Hematopoietic multipotent progenitor cell treated with erythropoietin and hydrocortisone succinate and interleukin-3 and kit ligand, for 17 days (in vitro differentiated cells): ENCODE data around the gene GPR135.
"Not testable (repeated sequence)": the region's sequence is repeated elsewhere in the genome, so short reads cannot be mapped to it uniquely, and the experiment has no call there.

Experiments
- DNase-seq: peaks from one replicate; pipeline ENCODE4 v3.0.0-alpha.2; 2015; ENCODE audit warnings: low spot score

GPR135 gene

DNA sequence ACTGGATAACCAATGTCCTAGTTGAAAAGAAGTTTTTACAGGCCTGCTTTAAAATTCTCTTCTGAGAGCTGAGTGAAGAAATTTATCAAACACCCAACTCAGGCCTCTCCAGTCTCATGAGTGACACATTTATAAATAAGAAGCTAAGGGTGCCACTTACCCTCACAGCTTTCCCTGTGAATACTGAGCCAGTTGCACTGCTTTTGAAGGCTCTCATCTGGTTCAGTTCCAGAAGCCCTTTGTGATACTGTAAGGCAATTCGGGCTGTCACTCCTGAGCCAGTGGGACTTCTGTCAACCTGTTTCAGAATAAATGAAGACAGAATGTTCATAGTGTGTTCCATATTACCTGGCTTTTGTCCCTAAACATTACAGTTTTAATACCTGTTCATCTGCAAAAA lies 10.5 kb upstream of the GPR135 start:
- DNase-seq, result no peak

DNA sequence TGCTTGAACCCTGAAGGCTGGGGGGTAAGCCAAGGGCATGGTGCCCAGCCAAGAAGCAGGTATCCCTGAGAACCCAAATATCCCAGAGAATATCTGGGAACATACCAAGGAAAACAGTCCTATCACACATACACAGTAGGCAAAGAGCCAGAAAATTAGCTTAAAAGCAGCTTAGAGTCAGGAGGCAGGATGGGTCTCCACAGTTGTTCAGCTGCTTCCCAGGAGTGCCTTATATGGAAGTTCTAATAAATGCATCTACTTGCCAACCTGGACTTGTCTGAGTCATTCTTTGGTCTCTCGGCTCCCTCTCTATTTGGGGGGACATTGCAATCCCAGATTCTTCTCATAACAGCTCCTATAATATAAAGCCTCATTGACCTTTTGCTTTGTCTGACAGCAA lies 9.0 kb upstream of the GPR135 start:
- no peak for DNase-seq

DNA sequence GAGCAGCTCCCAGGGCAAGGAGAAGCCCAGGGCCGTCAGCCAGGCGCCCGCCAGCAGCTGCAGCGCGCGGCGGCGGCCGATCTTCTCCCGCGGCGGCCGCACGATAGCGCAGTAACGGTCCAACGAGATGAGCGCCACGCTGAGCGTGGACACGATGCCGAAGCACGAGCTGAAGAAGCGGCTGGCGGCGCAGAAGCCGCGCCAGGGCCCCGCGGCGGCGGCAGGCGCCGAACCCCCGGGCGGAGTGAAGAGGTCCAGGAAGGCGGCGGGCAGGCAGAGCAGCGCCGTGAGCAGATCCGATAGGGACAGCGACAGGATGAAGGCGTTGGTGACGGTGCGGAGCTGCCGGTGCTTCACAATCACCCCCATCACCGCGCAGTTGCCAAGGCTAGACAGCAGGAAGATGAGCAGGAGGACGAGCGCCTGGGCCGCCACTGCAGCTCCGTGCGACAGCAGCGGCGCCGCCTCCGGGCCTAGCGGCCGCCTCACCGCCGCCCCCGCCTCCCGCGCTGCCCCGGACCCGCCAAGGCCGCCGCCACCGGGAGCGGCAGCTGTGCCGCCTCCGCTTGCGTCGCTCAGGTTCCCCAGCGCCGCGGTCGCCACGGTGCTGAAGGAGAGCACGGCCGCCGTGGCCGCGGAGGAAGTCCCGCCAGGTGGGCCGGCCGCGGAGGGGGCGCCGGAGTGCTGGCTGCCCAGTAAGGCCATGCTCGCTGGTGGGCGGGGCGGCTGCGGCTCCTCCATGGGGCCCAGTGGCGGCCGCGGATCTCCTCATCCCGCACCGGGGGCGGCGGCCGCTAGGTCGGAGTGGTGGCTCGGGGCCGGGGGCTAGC lies 479 bp downstream of the GPR135 start:
- DNase-seq, result no peak

DNA sequence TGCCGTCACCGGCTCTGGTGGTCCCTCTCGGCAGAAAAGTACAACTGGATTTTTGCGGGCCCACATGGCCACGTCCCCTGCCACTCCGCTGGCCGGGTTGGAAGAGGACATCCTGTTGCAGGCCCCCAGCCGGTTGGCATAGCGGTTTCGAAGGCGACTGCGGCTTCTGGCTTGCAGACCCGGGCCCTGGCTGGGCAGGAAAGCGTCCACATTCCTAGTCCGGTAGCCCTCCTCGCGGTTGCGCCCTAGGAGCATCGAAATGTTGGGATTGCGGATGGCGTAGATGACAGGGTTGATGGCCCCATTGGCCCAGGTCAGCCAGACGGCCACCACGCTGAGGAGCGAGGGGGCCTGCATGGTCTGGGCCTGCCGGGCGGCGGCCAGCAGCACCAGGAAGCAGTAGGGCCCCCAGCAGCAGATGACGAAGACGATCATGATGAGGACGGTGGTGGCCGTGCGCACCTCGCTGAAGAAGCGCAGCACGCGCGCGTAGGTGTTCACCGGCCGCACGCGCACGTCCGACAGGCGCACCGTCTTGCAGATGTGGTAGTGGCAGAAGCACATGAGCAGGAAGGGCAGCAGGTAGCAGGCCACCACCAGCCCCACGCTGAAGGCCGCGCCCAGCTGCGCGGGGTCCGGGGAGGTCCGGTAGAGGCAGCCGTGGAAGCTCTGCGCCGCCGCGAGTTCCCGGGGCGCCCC lies 1.2 kb downstream of the GPR135 start:
- DNase-seq, result no peak

DNA sequence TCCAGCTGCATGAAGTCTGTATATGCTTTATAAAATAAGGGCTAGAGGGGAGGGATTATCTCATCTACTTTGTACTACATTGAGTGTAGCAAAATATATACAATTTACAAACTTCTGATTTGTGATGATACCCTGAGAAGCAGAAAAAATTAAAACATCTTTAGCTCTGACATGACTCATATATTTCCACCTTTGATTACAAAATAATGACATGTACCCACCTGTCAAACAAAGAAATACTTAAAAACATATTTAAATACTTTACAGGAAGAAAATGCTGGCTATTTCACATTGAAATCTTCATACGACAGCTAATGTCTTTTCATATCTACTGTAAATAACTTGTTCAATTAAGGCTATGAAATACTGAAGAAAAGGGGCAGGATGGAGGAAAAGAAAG lies 3.3 kb downstream of the GPR135 start:
- no peak for DNase-seq

DNA sequence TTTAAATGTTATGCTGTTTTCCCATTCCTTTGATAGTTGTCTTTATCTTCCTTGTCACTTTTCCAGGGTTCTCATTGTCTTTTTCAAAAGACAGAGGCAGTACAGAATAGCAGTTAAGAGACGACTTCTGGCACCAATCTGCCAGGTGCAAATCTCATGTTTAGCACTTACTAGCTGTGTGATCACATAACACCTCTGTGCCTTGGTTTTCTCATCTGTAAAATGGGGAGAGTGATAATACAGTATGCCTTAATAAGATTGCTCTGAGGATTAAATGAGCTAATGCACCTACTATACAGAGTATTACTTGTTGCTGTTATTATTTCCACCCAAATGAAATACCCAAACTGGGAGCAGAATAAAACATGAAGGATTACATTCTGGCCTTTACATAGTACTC lies 4.8 kb downstream of the GPR135 start:
- DNase-seq, result no peak

DNA sequence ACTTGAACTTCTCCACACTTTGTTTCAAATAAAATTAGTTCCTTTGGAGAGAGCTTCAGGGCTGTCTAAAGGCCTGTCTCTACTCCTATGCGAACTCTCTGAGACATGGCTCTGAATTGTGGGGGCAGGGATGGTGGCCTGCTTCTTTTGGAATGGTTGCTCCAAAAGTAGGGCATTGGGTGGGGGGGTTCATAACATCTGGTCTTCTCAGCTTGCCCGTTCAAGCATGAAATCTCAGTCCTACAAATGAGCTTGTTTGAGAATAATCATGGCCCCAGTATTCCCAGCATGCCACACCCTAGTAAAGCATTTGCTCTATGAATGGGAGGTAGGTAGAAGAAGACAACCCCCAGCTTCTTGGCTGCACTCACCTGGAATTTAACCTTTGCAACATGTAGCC lies 6.7 kb downstream of the GPR135 start:
- DNase-seq, result no peak

DNA sequence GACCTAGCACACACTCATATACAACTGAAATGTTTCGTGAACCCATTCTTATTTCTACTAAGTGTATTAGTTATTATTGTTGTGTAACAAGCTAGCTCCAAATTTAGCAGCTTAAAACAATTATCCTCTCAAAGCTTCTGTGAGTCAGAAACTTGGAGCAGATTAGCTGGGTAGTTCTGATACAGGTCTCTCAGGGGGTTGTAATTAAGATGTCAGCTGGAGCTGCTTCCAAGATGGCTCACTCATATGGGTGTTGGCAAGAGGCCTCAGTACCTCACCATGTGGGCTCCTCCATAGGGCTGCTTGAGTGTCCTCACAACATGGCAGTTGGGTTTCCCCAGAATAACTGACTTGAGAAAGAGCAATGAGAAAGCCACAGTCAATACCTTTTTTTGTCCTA lies 9.8 kb downstream of the GPR135 start:
- no peak for DNase-seq

DNA sequence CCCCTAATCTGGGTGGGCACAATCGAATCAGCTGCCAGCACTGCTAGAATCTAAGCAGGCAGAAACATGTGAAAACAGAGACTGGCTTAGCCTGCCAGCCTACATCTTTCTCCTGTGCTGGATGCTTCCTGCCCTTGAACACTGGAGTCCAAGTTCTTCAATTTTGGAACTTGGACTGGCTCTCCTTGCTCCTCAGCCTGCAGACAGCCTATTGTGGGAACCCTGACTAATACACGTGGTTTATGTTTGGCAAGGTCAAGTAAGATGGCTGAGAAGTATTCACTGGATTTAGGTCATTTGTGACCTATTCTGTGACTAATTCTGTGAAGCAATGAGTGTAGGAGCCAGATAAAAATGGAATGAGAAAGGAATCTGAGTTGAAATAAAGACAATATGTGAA lies 11.0 kb downstream of the GPR135 start:
- no peak for DNase-seq

DNA sequence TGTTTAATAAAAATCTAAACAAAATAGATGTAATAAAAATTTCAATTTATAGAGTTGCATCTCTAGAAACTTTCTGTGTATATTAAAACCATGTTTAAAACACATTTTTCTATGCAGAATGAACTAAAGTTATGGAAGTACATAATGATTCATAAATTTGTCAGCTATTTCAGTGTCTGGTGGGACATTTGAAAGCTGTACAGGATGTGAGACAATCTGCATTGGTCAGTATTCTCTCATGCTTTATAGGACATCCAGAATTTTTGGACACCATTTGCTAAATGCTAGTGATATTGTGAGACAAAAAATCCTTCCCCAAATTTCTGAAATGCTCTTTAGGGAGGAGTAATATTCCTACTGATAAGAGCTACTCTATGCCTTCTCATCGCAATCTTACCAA lies 13.3 kb downstream of the GPR135 start:
- no peak for DNase-seq

DNA sequence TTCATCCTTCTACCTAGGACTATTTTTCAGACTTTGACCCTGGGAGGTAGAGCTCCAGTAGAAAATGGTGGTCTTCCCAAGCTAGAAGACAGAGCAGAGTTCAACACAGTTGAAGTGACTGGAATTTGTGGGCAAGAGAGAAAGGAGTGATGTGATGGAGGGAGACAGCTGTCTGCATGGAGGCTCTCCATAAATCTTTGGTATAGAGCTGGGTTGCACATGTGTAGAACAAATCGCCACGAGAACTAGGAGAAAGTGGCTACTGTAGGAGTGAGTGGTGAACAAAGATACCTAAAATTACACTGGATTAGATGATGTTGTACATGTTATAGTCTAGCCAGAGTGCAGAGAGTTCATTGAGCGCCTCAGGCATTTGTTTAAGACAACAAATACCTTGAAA lies 14.5 kb downstream of the GPR135 start:
- DNase-seq, result no peak

DNA sequence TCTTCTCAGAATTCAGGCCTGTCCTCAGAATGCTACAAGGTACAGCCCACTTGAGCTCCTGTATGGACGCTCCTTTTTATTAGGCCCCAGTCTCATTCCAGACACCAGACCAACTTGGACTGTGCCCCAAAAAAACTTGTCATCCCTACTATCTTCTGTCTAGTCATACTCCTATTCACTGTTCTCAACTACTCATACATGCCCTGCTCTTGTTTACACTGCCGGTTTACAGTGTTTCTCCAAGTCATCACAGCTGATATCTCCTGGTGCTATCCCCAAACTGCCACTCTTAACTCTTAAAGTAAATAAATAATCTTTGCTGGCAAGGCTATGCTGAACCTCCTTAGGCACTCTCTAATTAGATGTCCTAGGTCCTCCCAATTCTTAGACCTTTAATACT lies 16.5 kb downstream of the GPR135 start:
- not testable (repeated sequence) for DNase-seq

DNA sequence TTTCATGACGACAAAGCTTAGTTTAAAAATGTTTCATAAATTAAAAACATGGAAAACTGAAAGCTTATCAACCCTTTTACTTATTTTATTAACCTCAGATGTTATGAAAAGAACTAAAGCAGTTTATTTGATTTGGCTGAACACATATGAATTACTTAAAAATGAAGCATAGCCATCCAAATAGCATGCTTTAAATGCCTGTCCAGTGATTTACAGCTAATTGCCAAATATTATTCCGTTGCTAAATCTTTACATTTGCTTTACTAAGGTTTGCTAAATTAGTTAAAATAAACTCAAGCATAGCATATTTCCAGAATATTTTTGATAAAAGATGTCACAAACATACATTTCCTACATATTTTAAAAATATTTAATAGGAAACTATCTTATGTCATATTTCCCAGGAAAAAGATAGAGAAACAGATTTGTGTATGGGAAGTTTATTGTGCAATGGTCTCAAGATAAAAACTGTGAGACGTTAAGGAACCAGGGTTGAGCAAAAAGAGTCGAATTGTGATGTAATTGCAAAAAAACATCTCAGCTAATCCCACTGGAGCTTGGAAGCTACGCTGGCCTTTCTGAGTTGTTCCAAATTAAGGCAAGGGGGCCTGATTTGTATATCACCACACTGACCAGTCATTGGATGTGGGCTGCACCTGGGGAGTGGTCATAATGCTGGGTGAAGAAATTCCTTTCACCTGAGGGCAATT lies 25.8 kb downstream of the GPR135 start:
- DNase-seq, result no peak

DNA sequence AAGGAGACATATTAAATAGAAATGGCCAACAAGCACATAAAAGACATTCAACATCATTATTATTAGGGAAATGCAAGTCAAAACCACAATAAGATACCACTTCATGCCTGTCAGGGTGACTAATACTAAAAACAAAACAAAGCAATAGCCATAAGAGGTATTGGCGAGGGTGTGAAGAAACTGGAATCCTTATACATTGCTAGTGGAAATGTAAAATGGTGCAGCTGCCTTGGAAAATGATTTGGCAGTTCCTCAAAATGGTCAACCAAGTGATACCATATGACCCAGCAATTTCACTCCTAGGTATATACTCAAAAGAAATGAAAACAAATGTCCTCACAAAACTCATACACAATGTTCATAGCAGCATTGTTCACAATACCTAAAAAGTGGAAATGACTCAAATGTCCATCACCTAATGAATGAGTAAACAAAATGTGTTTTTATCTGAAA lies 27.0 kb downstream of the GPR135 start:
- no peak for DNase-seq

DNA sequence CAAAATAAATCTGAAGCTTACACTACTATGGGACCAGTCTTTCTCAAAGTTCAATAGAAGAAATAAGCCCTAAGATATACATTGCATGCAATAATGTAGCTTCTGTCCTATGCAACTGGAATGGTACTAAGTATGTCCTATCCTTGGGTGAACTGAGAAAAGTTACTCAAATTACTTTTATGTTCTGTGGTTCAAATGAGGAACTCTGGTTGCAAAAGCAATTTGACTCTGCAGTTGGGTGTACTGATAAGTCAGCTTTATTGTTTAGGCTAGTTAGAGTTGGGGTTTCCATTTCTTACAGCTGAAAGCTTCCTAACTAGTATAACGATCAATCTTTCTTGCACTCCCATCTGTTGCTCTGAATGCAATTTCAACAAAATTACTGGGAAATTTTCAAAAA lies 29.2 kb downstream of the GPR135 start:
- no peak for DNase-seq

DNA sequence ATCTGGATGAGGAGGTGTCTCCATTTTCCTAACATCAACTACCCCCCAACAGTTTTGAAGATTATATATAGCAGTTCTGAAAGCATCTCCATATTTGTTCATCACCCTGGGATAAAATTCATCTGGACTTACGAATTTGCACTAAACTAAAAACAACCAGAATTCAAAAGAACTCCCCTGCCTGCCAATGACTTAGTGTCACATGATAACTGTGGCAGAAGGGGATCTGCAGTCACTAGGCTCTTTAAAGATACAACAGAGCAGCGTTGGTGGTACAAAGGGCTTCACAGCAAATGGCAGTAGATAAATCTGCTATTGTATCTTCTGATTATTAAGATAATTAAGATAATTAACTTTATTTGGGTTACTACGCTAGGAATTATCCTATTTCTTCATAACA lies 30.1 kb downstream of the GPR135 start:
- DNase-seq, result no peak

DNA sequence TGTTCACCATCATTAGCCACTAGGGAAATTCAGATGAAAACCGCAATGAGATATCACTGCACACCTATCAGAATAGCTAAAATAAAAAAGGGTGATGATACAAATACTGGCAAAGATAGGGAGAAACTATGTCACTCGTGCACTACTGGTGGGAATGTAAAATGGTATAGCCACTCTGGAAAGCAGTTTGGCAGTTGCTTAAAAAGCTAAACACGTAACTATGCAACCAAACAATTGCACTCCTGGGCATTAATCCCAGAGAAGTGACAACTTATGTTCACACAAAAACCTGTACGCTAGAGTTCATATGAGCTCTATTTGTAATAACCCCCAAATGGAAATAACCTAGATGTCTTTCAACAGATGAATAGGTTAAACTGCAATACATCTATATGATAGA lies 35.4 kb downstream of the GPR135 start:
- DNase-seq, result no peak

DNA sequence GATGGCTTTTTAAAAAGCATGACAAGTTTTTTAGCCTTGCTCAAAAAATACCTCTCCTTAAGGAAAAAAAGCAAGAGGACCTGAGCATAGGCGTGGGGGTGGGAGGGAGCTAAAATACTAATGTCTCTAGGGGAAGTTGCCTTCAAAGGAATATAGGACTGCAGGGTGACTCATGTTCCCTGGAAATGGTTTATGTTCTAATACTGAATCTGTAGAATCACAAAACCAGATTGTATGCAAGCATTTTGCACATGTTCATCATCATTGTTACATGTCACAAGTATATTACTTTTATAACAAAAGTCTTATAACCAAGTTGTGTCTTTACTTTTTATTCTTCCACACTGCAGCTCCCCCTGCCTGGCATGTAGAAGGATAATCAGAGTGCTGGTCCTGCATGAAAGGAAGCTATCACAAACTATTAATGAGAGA lies 36.6 kb downstream of the GPR135 start:
- DNase-seq, result no peak

DNA sequence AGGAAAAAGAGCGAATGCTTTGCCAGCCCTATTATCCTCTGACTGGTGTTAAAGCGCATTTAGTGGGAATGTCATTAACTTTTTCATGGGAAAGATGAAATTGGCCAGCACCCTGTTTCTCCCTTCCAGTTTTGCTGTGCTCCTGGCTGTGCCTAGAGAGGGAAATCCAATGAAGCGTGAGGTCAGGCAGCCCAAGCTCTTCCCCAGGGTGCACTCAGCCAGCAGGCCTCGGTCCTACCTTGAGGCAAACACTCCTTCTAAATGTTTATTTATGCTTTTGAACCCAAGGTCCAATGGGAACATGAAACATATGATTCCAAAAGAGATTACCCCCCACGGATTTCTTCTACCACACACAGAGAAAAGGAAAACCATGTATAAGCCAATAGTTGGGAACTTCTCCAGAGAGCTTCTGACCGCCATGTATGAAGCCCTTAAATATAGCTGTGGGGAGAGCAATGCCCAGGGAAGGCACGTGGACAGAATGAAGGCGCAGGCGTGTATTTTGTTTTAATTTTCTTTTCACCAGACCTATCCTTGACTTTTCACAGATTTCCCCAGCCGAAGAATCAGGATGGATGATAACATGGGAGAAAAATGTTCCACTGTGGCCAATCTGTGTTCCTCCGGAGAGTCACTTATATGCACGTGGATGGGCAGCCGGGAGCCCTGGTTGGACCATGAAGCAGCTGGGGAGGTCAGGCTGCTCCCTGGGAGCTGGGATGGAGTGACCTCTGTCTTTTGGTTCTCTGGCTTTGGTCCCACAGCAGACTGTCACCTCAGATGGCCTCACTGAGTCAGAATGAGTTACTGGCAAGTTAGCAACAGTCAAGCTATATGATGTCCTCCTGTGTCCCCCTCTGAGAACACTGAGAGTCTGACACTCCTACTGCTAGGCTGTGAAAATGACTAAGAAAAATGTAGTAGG lies 37.3 kb downstream of the GPR135 start:
- DNase-seq, result no peak

DNA sequence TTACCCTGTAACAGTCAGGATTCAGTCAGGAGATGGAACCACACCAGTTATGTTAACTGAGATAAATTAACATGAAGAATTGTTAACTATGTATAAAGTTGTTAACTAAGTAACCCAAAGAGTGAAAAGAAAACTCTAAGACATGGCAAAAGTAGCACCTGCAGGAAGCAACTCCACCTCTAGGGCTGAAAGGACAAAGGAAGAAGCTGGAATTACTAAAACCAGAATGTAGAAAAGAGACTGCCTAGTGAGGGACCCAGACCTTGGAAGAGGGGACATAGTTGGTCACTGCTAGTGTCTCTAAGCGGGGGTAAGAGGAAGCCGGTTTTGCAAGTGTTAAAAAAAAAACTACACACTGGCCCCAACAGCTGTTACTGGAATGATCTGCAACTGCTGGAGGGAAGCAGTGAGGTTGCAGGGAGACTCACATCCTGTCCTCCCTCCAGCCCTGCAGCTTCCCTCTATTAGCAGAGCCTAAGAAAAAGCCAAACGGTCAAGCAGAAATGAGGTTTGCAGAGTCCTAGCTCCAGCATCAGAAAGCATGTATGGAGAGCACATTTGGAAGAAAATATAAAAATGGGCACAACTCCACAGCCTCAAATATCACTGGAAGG lies 39.8 kb downstream of the GPR135 start:
- no peak for DNase-seq

DNA sequence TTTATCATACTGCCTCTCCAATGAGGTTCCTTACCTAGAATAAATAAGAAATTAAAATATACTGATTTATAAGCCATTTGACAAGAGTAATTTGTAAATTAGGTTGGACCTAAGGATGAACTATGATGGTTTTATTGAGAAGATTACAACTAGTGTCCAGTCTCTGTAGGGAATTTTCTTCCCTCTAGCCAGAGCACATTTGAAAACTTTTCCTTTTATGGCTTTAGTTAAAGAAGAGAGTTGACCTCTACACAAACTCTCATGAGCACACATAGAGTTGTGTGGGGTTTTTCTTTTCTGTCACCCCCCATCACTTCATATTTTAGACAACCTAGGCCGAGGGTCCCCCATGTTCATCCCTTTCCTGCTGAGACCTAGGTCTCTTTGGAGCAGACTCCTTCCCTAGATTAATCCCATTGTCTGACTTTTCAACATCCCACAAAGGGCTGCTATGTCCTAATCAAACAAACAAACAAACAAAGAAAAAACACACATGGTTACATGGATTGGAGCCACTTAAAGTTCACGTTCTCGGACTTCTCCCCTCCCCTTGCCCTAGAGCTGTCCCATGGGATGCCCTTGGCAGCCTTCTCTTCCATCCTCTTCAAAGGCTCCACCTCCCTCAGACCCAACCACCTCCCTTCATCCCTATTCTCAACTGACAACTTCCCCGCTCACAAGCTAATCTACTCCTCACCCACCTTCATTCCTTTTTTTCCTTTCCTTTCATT lies 40.7 kb downstream of the GPR135 start:
- DNase-seq, result no peak
